SU-DHL-6 (cell line): ENCODE measurements around the gene TRAPPC10.

Source experiments
- EZH2phosphoT487 ChIP-seq: fragments of 200-600 bp; sonication (generic), shearing (Covaris generic); conservative IDR thresholded peaks from 2 replicates; pipeline ENCODE4 v1.6.1; 2018; ENCODE audit warnings: mild to moderate bottlenecking, antibody characterized with exemption, low read length, moderate library complexity, mixed read lengths
- TF ChIP-seq, protein P1 (sequence below): fragments of 200-600 bp; sonication (generic); IDR thresholded peaks from one replicate; pipeline ENCODE4 v1.5.1; 2017; ENCODE audit warnings: antibody characterized with exemption, mild to moderate bottlenecking, low read length, moderate library complexity; ENCODE audit not compliant: insufficient read depth, poor library complexity, severe bottlenecking

DNA sequence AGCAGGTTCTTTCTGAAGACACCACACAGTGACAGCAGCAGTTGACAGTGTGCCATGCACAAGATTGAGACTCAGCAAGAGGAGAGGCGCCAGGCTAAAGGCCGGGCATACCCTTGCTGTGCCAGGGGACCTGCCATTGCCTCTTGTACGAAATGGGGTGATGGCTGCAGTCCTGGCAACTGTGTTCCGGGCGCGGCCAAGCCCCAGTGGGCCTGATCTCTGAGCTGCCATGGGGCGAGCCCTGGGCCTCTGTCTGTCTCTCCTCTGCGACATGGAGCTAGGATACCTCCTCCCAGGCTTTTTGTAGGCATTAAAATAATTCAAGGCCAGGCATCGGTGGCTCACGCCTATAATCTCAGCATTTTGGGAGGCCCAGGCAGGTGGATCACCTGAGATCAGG is 9.6 kb upstream of the TRAPPC10 start:
- TF ChIP-seq, protein P1, sequence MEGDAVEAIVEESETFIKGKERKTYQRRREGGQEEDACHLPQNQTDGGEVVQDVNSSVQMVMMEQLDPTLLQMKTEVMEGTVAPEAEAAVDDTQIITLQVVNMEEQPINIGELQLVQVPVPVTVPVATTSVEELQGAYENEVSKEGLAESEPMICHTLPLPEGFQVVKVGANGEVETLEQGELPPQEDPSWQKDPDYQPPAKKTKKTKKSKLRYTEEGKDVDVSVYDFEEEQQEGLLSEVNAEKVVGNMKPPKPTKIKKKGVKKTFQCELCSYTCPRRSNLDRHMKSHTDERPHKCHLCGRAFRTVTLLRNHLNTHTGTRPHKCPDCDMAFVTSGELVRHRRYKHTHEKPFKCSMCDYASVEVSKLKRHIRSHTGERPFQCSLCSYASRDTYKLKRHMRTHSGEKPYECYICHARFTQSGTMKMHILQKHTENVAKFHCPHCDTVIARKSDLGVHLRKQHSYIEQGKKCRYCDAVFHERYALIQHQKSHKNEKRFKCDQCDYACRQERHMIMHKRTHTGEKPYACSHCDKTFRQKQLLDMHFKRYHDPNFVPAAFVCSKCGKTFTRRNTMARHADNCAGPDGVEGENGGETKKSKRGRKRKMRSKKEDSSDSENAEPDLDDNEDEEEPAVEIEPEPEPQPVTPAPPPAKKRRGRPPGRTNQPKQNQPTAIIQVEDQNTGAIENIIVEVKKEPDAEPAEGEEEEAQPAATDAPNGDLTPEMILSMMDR: no peak
- no peak for TF ChIP-seq EZH2phosphoT487
